ENCODE measurements around the gene ZFPM1. TPM values are rescaled to one million over a fixed set of nuclear protein-coding genes. Genes with fewer than 3 reads are reported as not detected.

ZFPM1 gene
- total RNA-seq, 1 experiment from 2014 or later: 14.6 TPM

DNA sequence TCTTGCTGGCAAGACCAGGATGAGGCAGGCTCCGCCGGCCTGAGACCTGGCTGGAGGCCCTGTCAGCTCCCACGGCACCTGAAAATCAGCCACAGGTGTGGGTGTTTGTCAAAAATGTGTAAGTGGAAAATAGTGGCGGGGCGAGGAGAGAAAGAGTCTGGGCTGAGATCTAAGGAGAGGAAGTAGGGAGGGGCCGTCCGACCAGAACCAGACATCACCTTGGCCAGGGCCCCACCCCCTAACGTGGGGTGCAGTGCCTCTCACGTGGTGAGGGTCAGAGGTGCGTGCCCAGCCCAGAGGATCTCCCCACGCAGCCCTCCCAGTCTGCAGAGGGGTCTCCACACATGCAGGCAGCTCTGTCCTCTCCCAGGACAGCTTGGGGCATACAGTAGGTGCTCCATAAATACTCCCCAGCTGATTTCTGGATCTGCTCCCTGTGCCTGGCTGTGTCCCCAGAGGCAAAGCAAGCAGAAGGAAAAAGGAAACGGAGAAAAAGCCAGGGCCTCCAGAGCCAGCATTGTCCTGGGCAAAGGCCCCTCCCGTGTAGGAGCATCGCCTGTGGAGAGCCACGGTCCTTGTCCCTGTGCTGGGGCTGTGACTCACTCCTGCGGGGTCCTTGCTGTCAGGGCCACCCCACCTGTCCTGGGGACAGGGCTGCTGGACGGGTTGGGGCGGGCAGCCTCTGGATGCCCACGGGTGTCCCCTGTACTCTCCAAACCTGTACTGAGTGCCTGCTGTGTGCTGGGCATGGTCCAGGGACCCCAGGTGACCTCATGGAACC, 16.7 kb downstream of the ZFPM1 start:
- no peak for ATAC-seq
- Histone ChIP-seq H3K9ac (ENCODE audit: low read length) (no peak overlapping the region), H2AFZ (ENCODE audit: low read depth, low read length, poor library complexity, severe bottlenecking) (no peak overlapping the region), H3K4me2 (ENCODE audit: low read length) (no peak overlapping the region), H3K9me3 (ENCODE audit: control insufficient read depth in 1 of 2, insufficient read depth in 1 of 2, low read depth in 1 of 2, low read length in 2 of 2) (no peaks in the 10 kb centered on the region), H3K27ac (ENCODE audit: low read depth, low read length) (no peak overlapping the region), H3K9me2 (ENCODE audit: insufficient read depth) (no peaks in the 10 kb centered on the region), H3K4me3 (replicated peaks in 1 of 2; ENCODE audit: low read depth in 1 of 2, low read length in 2 of 2) (no peak overlapping the region), H3K79me2 (ENCODE audit: insufficient read depth, low read length) (peaks cover 12% of the 10 kb centered on the region; the same call in 1 of the 2 replicates), H3K4me1 (ENCODE audit: control insufficient read depth in 1 of 2, insufficient read depth in 2 of 2, low read length in 2 of 2) (peaks cover 4 to 21% of the 10 kb centered on the region in 2 experiments; a peak in 3 of 4 replicates), H4K20me1 (ENCODE audit: insufficient read depth) (peaks cover 3% of the 10 kb centered on the region; the same call in 1 of the 2 replicates), H3K27me3 (ENCODE audit: insufficient read depth, low read length) (no peaks in the 10 kb centered on the region), H3K36me3 (ENCODE audit: control insufficient read depth in 1 of 2, insufficient read depth in 2 of 2, low read length in 2 of 2) (no peaks in the 10 kb centered on the region)
- BruUV-seq (replicated peaks): no TSS peak
- RAD21 ChIA-PET (ENCODE audit: low non-redundant PET in 1 of 2, low total read pairs in 2 of 2, uncharacterized antibody in 2 of 2, unreplicated experiment in 2 of 2): no interaction called here
- POLR2A ChIA-PET: no interaction called here
- DNase-seq (ENCODE audit: low read depth, low spot score): no peak
- CTCF ChIA-PET: no interaction called here
- TF ChIP-seq SRF (IDR thresholded peaks at IDR 0.05; ENCODE audit: low read depth) (no peak), CEBPB (IDR thresholded peaks at IDR 0.05; ENCODE audit: low read depth) (no peak), POLR2A (IDR thresholded peaks at IDR 0.05; ENCODE audit: borderline replicate concordance, extremely low read depth, insufficient read depth, insufficient read length) (no peak), YY1 (IDR thresholded peaks at IDR 0.05; ENCODE audit: extremely low read depth, insufficient replicate concordance, low read depth, low read length) (no peak), EZH2phosphoT487 (IDR thresholded peaks at IDR 0.05; ENCODE audit: borderline replicate concordance) (no peak), ELF1 (IDR thresholded peaks at IDR 0.05; ENCODE audit: borderline replicate concordance, low read depth) (no peak), ZNF274 (IDR thresholded peaks at IDR 0.05; ENCODE audit: low read depth, low read length) (no peak), CBX3 (IDR thresholded peaks at IDR 0.05; ENCODE audit: low read depth) (no peak), TCF7L2 (IDR thresholded peaks at IDR 0.05; ENCODE audit: borderline replicate concordance, extremely low read depth, insufficient read depth, insufficient read length) (no peak), ZFX (IDR thresholded peaks at IDR 0.05) (no peak), JUND (IDR thresholded peaks at IDR 0.05) (no peak)
- TF ChIP-seq, protein P1, sequence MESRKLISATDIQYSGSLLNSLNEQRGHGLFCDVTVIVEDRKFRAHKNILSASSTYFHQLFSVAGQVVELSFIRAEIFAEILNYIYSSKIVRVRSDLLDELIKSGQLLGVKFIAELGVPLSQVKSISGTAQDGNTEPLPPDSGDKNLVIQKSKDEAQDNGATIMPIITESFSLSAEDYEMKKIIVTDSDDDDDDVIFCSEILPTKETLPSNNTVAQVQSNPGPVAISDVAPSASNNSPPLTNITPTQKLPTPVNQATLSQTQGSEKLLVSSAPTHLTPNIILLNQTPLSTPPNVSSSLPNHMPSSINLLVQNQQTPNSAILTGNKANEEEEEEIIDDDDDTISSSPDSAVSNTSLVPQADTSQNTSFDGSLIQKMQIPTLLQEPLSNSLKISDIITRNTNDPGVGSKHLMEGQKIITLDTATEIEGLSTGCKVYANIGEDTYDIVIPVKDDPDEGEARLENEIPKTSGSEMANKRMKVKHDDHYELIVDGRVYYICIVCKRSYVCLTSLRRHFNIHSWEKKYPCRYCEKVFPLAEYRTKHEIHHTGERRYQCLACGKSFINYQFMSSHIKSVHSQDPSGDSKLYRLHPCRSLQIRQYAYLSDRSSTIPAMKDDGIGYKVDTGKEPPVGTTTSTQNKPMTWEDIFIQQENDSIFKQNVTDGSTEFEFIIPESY (IDR thresholded peaks at IDR 0.05; ENCODE audit: extremely low read depth, insufficient replicate concordance, low read length): no peak
- TF ChIP-seq, protein P2, sequence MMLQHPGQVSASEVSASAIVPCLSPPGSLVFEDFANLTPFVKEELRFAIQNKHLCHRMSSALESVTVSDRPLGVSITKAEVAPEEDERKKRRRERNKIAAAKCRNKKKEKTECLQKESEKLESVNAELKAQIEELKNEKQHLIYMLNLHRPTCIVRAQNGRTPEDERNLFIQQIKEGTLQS (IDR thresholded peaks at IDR 0.05): no peak
- TF ChIP-seq, protein P3, sequence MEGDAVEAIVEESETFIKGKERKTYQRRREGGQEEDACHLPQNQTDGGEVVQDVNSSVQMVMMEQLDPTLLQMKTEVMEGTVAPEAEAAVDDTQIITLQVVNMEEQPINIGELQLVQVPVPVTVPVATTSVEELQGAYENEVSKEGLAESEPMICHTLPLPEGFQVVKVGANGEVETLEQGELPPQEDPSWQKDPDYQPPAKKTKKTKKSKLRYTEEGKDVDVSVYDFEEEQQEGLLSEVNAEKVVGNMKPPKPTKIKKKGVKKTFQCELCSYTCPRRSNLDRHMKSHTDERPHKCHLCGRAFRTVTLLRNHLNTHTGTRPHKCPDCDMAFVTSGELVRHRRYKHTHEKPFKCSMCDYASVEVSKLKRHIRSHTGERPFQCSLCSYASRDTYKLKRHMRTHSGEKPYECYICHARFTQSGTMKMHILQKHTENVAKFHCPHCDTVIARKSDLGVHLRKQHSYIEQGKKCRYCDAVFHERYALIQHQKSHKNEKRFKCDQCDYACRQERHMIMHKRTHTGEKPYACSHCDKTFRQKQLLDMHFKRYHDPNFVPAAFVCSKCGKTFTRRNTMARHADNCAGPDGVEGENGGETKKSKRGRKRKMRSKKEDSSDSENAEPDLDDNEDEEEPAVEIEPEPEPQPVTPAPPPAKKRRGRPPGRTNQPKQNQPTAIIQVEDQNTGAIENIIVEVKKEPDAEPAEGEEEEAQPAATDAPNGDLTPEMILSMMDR (IDR thresholded peaks at IDR 0.05 in 2 of 3, conservative IDR thresholded peaks at IDR 0.05 in 1 of 3; ENCODE audit: borderline replicate concordance in 1 of 3, insufficient read depth in 1 of 3, low read depth in 2 of 3, low read length in 2 of 3): no peak
- TF ChIP-seq, protein P4, sequence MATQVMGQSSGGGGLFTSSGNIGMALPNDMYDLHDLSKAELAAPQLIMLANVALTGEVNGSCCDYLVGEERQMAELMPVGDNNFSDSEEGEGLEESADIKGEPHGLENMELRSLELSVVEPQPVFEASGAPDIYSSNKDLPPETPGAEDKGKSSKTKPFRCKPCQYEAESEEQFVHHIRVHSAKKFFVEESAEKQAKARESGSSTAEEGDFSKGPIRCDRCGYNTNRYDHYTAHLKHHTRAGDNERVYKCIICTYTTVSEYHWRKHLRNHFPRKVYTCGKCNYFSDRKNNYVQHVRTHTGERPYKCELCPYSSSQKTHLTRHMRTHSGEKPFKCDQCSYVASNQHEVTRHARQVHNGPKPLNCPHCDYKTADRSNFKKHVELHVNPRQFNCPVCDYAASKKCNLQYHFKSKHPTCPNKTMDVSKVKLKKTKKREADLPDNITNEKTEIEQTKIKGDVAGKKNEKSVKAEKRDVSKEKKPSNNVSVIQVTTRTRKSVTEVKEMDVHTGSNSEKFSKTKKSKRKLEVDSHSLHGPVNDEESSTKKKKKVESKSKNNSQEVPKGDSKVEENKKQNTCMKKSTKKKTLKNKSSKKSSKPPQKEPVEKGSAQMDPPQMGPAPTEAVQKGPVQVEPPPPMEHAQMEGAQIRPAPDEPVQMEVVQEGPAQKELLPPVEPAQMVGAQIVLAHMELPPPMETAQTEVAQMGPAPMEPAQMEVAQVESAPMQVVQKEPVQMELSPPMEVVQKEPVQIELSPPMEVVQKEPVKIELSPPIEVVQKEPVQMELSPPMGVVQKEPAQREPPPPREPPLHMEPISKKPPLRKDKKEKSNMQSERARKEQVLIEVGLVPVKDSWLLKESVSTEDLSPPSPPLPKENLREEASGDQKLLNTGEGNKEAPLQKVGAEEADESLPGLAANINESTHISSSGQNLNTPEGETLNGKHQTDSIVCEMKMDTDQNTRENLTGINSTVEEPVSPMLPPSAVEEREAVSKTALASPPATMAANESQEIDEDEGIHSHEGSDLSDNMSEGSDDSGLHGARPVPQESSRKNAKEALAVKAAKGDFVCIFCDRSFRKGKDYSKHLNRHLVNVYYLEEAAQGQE (IDR thresholded peaks at IDR 0.05; ENCODE audit: low read depth): no peak
- intact Hi-C loops (cut with micrococcal nuclease): no loop called here

All from HCT116 (cell line).